Keratinocyte (primary cell): Measurements from ENCODE around the gene CLIP4. TPM values are rescaled to one million over a fixed set of nuclear protein-coding genes. Genes with fewer than 3 reads are reported as not detected.

Source experiments
- DNase-seq: peaks from one replicate; pipeline ENCODE4 v3.0.0-alpha.2; 2011; ENCODE audit warnings: low read depth, missing footprints, low spot score
- FAIRE-seq: peaks from 2 replicates; lab custom pipeline; 2011; peaks lifted over from hg19 to GRCh38; lab: Jason Lieb, UNC
- H2AFZ ChIP-seq: 2 replicates; pipeline ENCODE4 v1.6.0; 2012; ENCODE audit warnings: low read length, control low read depth, inconsistent platforms; ENCODE audit not compliant: control insufficient read depth
- H3K27ac ChIP-seq: 2 replicates; pipeline ENCODE4 v1.5.1; 2011; ENCODE audit warnings: low read length; ENCODE audit not compliant: control insufficient read depth, insufficient read depth
- H3K27me3 ChIP-seq: 3 replicates; pipeline ENCODE4 v1.6.0; 2011; ENCODE audit warnings: low read length; ENCODE audit not compliant: control insufficient read depth, insufficient read depth; ENCODE audit errors: extremely low read depth
- H3K36me3 ChIP-seq, 2 experiments: 2 replicates in 1 of 2; 3 replicates in 1 of 2; pipeline ENCODE4 v1.5.1; 2011; ENCODE audit warnings: low read length in 2 of 2, mild to moderate bottlenecking in 1 of 2; ENCODE audit not compliant: control insufficient read depth in 2 of 2, insufficient read depth in 2 of 2; ENCODE audit errors: extremely low read depth in 1 of 2
- H3K4me1 ChIP-seq: 3 replicates; pipeline ENCODE4 v1.5.1; 2011; ENCODE audit warnings: low read length; ENCODE audit not compliant: control insufficient read depth, insufficient read depth; ENCODE audit errors: extremely low read depth
- H3K4me2 ChIP-seq: 3 replicates; pipeline ENCODE4 v1.6.0; 2011; ENCODE audit warnings: low read depth, low read length; ENCODE audit not compliant: control insufficient read depth, insufficient read depth; ENCODE audit errors: extremely low read depth
- H3K4me3 ChIP-seq, 3 experiments: fragments of 200-600 bp in 1 of 3; sonication (generic) in 1 of 3; 2 replicates in 2 of 3; 3 replicates in 1 of 3; pipeline ENCODE4 v1.5.1; 2011 to 2016; ENCODE audit warnings: low read length in 3 of 3, mild to moderate bottlenecking in 3 of 3, control low read depth in 2 of 3, inconsistent platforms in 1 of 3, low read depth in 1 of 3, mixed read lengths in 1 of 3, mixed run types in 1 of 3, moderate library complexity in 1 of 3; ENCODE audit not compliant: control insufficient read depth in 2 of 3, insufficient read depth in 2 of 3; ENCODE audit errors: extremely low read depth in 1 of 3
- H3K79me2 ChIP-seq: 2 replicates; pipeline ENCODE4 v1.6.0; 2012; ENCODE audit warnings: low read length; ENCODE audit not compliant: control insufficient read depth, insufficient read depth
- H3K9ac ChIP-seq: 3 replicates; pipeline ENCODE4 v1.6.0; 2011; ENCODE audit warnings: low read length; ENCODE audit not compliant: control insufficient read depth, insufficient read depth; ENCODE audit errors: extremely low read depth
- H3K9me1 ChIP-seq: 3 replicates; pipeline ENCODE4 v1.6.0; 2011; ENCODE audit warnings: low read length; ENCODE audit not compliant: control insufficient read depth, insufficient read depth; ENCODE audit errors: extremely low read depth
- H3K9me3 ChIP-seq: 2 replicates; pipeline ENCODE4 v1.5.1; 2012; ENCODE audit warnings: low read depth, low read length; ENCODE audit not compliant: control insufficient read depth
- H4K20me1 ChIP-seq: 3 replicates; pipeline ENCODE4 v1.6.0; 2011; ENCODE audit warnings: low read length; ENCODE audit not compliant: control insufficient read depth, insufficient read depth; ENCODE audit errors: extremely low read depth
- CTCF ChIP-seq, 3 experiments: IDR thresholded peaks in 1 of 3; conservative IDR thresholded peaks in 1 of 3; optimal IDR thresholded peaks in 1 of 3; 2 replicates in 2 of 3; 3 replicates in 1 of 3; pipeline versions ENCODE3 to v1.5.1; 2011; ENCODE audit warnings: low read length in 3 of 3, mild to moderate bottlenecking in 3 of 3, moderate library complexity in 2 of 3, control low read depth in 1 of 3, inconsistent platforms in 1 of 3; ENCODE audit not compliant: insufficient read depth in 2 of 3; ENCODE audit errors: extremely low read depth in 1 of 3
- EZH2 ChIP-seq: IDR thresholded peaks from one replicate; pipeline ENCODE4 v1.6.1; 2012; ENCODE audit warnings: inconsistent platforms, mild to moderate bottlenecking, low read length, moderate library complexity
- dilution Hi-C: fragments of 300-500 bp; cut with MboI; formaldehyde crosslinking; loops from one replicate; pipeline ENCODE4 v1.7.0; 2020; ENCODE audit warnings: low sequenced_read_pairs; ENCODE audit not compliant: extremely low pct_ligation_motif_present
- polyA plus RNA-seq, 5 experiments: library from polyadenylated mRNA; depleted of rRNA in 3 of 5; stranded (reverse) in 3 of 5; stranded (forward) in 1 of 5; unstranded in 1 of 5; fragments of >200 nt; gene quantifications; 1 replicate in 1 of 5; 2 replicates in 3 of 5; 3 replicates in 1 of 5; pipeline versions ENCODE4 v1.2.1 to v1.2.3, GENCODE V29; 2011 to 2012; ENCODE audit warnings: missing spikeins in 2 of 5, low read depth in 1 of 5, low replicate concordance in 1 of 5

The CLIP4 gene
- polyA plus RNA-seq, 1 donor (not counting 4 experiments of a cell fraction or from before 2014, with no cell fraction given): 46.6 TPM

GRCh38 chr2:29226808-29227207, 111.6 kb downstream of the CLIP4 start:
- Histone ChIP-seq H3K4me1 (peaks cover 14% of the 10 kb centered on the region), H3K36me3 (no peaks in the 10 kb centered on the region), H3K9ac (no peak overlapping the region), H3K4me2 (no peak overlapping the region), H3K9me3 (no peaks in the 10 kb centered on the region), H3K4me3 (no peak overlapping the region), H2AFZ (no peak overlapping the region), H3K27ac (no peak overlapping the region), H3K79me2 (no peaks in the 10 kb centered on the region), H3K27me3 (peaks cover 40% of the 10 kb centered on the region), H4K20me1 (peaks cover 2% of the 10 kb centered on the region), H3K9me1 (no peaks in the 10 kb centered on the region)
- dilution Hi-C loops: no loop called here
- no peak for DNase-seq
- no peak for FAIRE-seq
- TF ChIP-seq EZH2 (no peak), CTCF (optimal IDR thresholded peaks at IDR 0.05 in 1 of 3, IDR thresholded peaks at IDR 0.05 in 1 of 3, conservative IDR thresholded peaks at IDR 0.05 in 1 of 3; ENCODE audit: extremely low read depth in 1 of 3, insufficient read depth in 2 of 3, low read length in 3 of 3) (no peak)

- FAIRE-seq (no peak), DNase-seq (no peak)
- H3K9me3 ChIP-seq: no peaks in the 10 kb centered on the region
- no peaks in the 10 kb centered on the region for H3K36me3 ChIP-seq
- no peak overlapping the region for H3K9ac ChIP-seq
- H3K4me2 ChIP-seq: no peak overlapping the region
- H3K4me1 ChIP-seq: peaks cover 14% of the 10 kb centered on the region
- TF ChIP-seq EZH2 (no peak), CTCF (optimal IDR thresholded peaks at IDR 0.05 in 1 of 3, IDR thresholded peaks at IDR 0.05 in 1 of 3, conservative IDR thresholded peaks at IDR 0.05 in 1 of 3; ENCODE audit: extremely low read depth in 1 of 3, insufficient read depth in 2 of 3, low read length in 3 of 3) (no peak)
- dilution Hi-C loops: no loop called here
- peaks cover 2% of the 10 kb centered on the region for H4K20me1 ChIP-seq
- H3K79me2 ChIP-seq: no peaks in the 10 kb centered on the region
- H2AFZ ChIP-seq: no peak overlapping the region
- H3K9me1 ChIP-seq: no peaks in the 10 kb centered on the region
- H3K4me3 ChIP-seq: no peak overlapping the region
- H3K27me3 ChIP-seq: peaks cover 40% of the 10 kb centered on the region
- no peak overlapping the region for H3K27ac ChIP-seq
Observed at GRCh38 chr2:29227935-29228675, 112.9 kb downstream of the CLIP4 start.
